ENCODE measurements around the gene MRPS31.

DNA sequence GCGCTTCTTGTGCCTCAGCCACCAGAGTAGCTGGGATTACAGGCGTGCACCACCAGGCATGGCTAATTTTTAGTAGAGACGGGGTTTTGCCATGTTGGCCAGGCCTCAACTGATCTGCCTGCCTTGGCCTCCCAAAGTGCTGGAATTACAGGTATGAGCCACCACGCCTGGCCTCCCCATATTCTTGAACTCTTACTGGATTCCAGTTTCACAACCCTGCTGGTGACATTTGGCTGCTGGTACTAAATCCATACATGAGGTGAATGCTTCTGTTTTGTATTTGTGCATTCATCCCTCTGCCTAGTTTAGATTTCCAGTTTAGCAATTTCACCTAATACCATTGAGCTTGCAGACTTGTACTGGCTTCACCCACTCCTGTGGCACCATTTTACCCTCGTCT, 32.3 kb upstream of the MRPS31 start:
- TF ChIP-seq POLR2A (IDR thresholded peaks at IDR 0.05; ENCODE audit: low read length) (no peak), GATA1 (IDR thresholded peaks at IDR 0.05; ENCODE audit: low read depth, low read length) (no peak)
